COLO668 (cell line): Measurements from ENCODE around the gene GTF2F2.

Experiments
- DNase-seq: peaks from one replicate; lab custom pipeline; 2025; ENCODE audit not compliant: unreplicated experiment; lab: John Stamatoyannopoulos, UW

GTF2F2 gene

GRCh38 chr13:45120967-45121831 is 889 bp downstream of the GTF2F2 start:
- no peak for DNase-seq

GRCh38 chr13:45122941-45123340 is 2.6 kb downstream of the GTF2F2 start:
- no peak for DNase-seq

- DNase-seq = no peak
Observed at GRCh38 chr13:45132369-45133064, 12.2 kb downstream of the GTF2F2 start.

GRCh38 chr13:45133396-45134118 is 13.2 kb downstream of the GTF2F2 start:
- DNase-seq = no peak

GRCh38 chr13:45136741-45137504 is 16.6 kb downstream of the GTF2F2 start:
- DNase-seq = no peak

GRCh38 chr13:45137526-45137925 is 17.2 kb downstream of the GTF2F2 start:
- DNase-seq = no peak

- no peak for DNase-seq
Observed at GRCh38 chr13:45138282-45138681, 18.0 kb downstream of the GTF2F2 start.

GRCh38 chr13:45141369-45141768 is 21.1 kb downstream of the GTF2F2 start:
- DNase-seq = no peak

GRCh38 chr13:45142440-45143345 is 22.4 kb downstream of the GTF2F2 start:
- DNase-seq = no peak

- no peak for DNase-seq
Observed at GRCh38 chr13:45143346-45143751, 23.0 kb downstream of the GTF2F2 start.

GRCh38 chr13:45149964-45150363 is 29.7 kb downstream of the GTF2F2 start:
- DNase-seq = no peak

GRCh38 chr13:45156565-45157361 is 36.5 kb downstream of the GTF2F2 start:
- no peak for DNase-seq

- DNase-seq = no peak
Observed at GRCh38 chr13:45162194-45162593, 41.9 kb downstream of the GTF2F2 start.

GRCh38 chr13:45162821-45163220 is 42.5 kb downstream of the GTF2F2 start:
- DNase-seq = no peak

- no peak for DNase-seq
Observed at GRCh38 chr13:45166858-45167257, 46.5 kb downstream of the GTF2F2 start.

GRCh38 chr13:45167611-45168554 is 47.6 kb downstream of the GTF2F2 start:
- no peak for DNase-seq

GRCh38 chr13:45168555-45168930 is 48.2 kb downstream of the GTF2F2 start:
- DNase-seq = no peak

GRCh38 chr13:45174478-45174877 is 54.2 kb downstream of the GTF2F2 start:
- DNase-seq = no peak
